HPDE6-E6E7 (cell line): ENCODE results near the gene XPNPEP1.

ENCODE experiments used
- DNase-seq: peaks from one replicate; pipeline ENCODE4 v3.0.0; 2011; ENCODE audit warnings: missing footprints; ENCODE audit errors: extremely low spot score

Gene XPNPEP1

DNA sequence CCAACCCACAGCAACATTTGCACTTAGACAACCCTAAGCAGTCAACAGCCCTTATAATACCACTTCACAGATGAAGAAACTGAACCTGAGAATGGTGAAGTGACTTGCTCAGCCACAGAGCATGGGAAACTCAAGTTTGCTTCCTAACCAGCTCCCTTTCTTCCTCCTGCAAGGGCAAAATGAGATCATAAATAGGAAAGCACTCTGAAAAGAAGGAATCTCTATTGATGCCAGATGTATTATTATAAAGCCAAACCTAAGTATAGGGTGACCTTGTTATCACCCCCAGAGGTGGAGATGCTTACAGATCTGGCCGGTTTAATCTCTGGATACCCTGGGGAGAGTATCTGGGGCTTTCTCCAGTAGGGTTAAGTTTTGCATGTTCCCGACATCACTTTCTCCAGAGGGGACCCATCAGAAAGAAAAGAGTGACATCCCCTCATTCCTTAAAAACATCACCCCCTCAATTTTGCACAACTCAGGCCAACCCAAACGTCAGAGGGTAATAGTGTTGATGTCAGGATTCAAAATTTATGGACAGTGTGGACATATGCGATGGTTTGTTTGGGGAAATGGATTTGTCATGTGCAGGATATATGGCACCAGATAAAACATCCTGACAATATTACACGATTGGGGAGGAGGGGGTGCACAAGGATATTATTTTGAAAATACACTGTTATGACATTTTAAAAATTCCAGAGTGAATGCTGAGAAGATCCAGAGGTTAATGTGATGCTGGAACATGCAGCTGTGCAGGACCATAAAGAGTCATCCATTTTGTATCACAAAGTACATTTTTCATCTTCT, 24.0 kb upstream of the XPNPEP1 start:
- no peak for DNase-seq

DNA sequence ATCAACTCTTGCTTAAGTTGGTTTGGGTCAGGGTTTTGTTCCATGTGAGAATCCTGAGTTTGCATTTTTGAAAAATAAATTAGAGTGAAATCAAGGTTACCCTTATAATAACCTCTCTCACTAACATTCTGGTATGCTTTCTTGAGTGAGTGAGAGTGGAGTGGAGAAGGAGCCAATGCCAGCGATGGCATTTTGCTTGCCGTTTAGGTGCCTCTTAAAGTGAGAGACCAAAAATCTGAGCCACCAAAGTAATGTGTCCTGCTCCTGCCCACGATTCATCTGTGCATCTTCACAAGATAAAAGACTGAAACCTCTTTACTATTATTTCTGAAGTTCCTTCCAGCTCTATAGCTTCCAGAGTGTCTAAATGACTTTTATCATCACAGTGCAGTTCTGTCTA, 23.4 kb upstream of the XPNPEP1 start:
- DNase-seq = no peak

DNA sequence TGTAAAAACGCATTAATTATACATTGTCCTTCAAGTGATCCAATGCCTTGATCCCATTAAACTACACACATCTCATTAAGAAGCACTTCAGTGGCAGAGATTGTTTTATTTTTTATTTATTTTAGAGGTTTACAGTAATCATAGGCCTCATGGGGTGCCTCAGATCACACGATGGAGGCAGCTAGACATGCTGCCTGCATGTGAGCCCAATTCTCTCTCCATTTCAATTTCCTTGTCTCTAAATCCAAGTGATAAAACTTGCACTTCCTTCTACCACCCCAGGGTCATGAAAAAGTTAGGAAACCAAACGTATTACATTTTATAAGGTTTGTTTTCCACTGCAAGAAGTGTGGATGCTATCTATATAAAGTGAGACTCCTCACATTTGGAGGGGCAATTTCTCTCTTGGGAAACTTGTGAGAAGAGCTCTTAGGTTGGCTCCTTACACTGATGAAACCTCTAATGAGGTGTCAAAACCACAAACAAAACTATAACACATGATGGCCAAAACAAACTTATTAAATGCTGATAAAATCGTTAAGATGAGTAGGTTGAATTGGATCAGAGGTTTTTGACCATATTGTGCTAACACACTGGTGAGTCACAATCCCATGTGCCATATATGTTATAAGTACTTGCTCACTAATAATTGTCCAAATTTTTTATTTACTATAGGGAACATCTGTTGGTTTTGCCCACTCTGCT, 22.3 kb upstream of the XPNPEP1 start:
- no peak for DNase-seq

DNA sequence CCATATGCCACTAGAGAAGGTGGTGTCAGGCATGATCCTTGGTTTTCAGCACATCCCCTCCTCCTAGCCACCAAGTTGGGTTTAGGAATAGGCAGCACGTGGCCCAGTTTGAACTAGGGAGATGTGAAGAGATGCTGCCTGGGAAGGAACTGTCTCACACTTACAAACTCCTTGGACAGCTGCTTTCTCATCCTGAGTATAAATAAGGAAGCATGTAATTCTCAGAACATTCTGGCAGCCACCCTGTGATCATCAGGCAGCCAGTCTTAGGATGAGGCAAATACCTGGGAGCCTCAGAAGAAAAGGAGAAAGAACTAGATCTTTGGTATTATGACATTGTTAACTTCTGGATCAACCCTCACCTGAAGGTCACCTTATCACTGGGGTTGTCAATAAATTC, 21.3 kb upstream of the XPNPEP1 start:
- no peak for DNase-seq

DNA sequence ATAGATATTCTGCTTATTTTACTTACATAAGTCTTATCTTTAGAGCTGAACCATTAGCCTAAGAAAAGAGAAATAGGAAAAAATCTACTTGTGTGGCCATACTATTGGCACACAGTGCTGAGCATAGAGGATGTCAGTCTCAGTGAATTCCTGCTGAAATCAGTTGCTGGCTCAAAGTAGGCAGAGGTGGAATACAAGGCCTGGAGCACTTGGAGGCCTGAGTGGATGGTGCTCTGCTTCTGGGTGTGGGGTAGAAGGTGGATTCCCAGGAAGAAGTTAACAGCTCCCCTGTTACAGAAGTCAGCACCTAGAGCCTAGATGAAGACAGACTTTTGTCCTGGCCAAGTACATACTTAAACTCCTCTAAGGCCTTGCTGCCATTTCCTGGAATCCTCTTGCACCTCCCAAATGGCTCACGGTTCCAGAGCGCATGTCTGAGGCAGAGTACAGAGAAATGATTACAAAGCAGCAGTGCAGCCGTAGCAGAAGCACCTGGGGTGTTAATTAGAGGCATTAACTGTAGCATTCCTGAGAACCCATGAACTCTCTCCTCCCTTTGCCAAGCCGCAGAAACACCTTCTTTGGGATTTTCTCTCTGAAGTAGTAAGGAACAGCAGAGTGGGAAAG, 18.0 kb upstream of the XPNPEP1 start:
- no peak for DNase-seq

DNA sequence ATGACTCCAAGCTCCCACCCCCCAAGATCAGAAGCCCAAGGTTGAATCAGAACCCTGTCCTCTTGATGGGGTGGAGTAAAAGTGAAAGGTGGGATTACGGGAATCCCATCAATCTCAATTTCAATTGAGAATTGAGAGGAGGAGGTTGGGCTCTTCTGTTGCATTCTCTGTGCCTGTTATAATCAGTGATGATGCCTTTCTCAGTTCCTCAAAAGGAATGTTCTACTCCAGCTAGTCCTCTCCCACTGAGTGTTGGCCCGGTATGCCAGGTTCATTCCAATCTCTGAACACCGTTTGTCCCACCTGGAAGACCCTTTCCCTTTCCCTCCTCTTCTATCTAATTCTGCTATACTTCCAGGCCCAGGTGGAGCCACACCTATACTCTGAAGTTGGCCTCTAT, 17.2 kb upstream of the XPNPEP1 start:
- DNase-seq = no peak

DNA sequence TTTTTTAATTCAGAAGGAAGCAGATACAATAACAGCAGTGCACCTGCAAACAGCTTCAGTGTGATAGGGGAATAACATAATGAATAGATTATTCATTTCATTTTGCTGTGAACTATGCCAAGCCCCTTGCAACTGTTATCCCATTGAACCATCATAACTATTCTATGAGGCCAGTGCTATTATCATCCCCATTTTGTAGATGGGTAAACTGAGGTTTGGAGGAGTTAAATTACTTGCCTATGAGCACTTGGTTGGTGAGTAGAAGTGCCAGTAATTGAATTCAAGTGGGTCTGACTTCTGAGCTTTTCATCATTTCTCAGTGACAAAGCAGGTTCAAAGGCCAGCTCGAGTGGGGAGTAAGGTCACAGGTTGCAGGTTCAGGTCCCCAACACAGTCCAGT, 16.8 kb upstream of the XPNPEP1 start:
- no peak for DNase-seq

DNA sequence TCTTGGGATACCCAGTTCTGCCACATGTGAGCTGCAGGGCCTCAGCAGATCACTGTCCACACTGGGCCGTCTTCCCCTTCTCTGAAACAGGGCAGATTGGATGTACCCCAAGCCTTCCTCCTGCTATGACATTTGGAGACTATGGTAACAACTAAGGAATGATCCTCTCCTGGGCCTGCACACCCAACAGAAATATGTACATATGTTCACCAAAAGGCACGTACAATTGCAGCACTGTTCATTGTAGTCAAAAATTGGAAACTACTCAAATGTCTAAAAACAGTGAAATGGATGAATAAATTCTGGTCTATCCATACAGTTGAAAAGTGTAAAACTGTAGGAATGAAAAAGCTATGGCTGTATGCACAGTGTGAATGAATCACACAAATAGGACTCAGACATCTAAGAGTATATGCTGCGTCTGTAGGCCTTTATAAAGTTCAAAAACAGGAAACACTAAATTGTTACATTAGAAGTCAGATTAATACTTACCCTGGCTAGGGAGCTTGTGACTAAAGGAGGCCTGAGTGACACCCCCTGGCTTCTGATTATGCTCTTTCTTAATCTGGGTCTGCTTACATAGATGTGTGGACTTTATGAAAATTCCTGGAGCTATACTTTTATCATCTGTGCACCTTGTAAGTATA, 16.1 kb upstream of the XPNPEP1 start:
- no peak for DNase-seq

DNA sequence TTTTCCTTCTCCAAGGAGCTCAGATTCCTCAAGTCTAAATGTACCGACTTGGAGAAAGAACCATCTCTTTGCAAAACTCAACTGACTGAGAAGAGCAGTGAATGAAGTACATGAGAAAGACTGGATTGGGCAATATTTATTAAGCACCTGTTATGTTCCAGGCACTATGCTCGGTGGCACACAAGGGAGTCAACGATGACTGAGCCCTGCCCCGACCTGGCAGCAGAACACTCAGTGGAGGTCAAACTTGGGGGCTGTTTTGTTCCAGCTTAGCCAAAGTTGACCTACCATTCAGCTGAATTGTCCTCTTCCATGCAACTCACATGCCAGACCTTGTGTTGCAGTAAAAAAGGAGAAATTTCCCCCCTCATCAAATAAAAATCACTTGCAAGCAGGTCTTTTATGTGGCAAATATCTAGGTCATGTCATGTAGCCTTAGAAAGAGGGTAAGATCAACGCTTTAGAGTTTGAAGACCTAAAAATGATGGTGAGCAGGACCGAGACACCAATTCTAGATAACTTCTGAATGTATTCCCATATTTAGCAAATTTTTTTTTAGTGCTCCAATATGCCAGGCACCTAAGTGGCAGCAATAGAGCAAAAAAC, 14.3 kb upstream of the XPNPEP1 start:
- no peak for DNase-seq

DNA sequence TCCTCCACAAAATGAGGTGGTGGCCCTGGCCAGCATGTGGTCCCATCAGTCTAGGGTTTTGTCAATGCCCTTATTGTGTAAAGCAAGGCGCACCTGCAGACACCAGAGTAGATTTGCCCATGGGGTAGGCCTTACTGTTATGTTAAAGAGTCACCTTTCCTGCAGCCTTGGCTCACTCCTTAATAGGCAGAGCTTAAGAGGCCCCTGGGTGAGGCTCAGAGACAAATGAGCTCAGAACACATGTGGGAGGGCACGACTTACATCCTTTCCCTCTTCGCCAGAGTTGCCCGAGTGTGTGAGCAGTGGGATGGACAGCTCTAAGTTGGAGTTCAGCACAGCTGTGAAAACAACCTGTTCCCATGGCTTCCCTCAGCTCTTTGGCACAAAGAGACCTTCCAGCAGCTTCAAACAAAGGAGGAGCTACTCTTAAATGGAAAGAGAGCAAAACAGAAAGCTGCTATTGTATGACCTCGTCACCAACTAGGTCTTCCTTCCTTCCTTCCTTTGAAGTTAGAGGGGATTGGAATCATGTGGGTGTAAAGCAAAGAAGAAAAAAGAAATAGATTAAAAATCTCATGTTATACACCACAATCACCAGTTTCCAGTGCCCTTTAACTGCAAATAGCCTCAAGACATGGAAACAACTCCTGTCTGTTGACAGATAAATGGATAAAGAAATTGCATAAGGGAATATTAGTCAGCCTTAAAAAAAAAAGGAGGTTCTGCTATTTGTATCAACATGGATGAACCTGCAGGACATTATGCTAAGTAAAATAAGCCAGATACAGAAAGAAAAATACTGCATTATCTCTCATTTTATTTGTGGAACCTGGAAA, 11.9 kb upstream of the XPNPEP1 start:
- no peak for DNase-seq

DNA sequence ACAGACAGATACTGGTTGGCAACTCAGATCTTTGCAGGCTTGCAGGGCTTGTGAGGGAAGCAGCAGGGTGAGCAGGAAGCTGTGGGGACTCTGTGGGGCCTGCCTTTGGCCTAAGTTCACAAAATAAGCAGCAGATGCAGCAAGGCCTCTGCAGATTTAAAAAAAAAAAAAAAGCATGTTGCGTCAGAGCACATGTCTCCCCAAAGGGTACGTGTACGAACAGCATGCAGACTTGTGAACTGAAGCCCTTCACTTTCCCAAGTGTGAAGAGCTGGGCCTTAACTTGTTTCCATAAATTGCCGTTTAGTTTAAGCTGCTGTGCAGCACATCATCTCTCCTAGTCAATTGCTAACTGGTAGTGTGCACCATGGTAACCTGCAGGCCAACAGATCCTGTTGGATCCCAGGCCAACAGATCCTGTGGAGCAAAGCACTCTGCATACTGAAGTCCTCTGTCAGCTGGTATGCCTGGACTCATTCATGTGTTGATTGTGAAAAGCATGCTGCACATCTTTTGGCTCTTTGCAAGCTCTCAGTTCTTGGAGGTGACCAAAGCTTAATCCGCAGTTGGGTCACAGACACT, 10.8 kb upstream of the XPNPEP1 start:
- no peak for DNase-seq

DNA sequence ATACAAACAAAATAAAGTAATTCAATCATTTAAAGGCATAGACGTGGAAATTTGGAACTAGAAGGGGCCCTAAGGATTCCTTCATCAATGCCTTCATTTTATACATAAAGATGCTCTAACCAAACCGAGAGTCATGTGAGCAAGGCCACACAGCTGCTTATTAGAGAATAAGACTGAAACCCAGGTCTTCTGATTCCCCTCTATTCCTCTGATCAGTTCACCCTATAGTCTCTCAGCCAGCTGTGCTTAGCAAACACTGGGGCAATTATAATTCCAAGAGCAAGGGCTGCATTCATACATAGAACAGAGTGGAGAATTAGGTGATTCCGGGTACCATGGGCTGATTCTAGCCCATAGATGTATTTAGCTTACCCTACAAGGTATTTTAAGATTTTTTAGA, 9.7 kb upstream of the XPNPEP1 start:
- no peak for DNase-seq

DNA sequence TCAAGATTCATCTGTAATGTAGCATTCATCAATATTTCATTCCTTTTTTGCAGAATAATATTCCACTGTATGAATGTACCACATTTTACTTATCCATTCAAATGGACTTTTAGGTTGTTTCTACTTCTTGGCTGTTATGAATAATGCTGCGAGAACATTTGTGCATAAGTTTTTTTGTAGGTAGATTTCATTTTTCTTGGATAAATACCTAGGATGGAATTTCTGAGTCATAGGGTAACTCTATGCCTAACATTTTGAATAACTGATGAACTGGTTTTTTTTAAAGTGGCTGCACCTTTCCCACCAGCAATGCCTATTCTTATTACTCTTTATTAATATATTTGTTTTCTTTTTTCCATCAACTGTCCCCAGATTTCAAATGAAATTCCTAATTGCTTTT, 9.1 kb upstream of the XPNPEP1 start:
- no peak for DNase-seq

DNA sequence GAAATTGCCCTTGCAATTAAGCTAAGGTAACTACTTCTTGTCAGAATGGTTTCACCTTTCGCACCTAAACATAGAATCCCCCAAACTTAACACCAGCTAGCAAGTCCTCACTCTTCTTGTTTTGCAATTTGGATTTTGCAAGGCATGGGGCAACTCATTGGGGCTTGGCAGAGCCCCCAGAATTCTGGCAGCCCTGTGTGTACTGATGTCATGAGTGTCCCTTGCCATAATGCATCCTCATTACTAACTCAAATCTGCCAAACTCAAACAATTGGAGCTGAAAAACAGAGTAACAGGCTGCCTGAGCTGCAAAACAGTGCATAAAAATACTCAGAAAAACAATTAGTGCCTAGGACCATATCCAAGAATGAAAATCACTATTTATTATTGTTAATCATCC, 7.9 kb upstream of the XPNPEP1 start:
- no peak for DNase-seq

DNA sequence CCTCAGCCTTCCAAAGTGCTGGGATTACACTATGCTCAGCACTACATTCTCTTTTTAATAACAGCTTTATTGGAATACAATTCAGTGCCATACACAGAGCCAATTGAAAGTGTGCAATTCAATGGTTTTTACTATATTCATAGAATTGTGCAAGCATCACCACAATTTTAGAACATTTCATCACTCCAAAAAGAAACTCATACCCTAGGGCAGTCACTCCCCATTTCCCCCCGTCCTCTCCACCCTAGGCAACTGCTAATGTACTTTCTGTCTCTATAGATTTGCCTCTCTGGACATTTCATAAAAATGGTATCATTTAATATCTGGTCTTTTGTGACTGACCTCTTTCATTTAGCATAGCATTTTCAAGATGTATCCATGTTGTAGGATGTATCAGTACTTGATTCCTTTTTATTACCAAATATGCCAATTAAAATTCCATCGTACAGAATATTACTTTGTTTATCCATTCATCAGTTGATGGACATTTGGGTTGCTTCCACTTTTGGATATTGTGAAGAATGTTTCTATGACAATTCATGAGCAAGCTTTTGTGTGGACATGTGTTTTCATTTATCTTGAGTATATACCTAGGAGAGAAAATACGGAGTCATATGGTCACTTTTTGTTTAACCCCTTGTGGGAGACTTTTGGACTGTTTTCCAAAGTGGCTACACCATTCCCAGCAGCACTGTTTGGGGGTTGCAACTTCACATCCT, 6.3 kb upstream of the XPNPEP1 start:
- DNase-seq = no peak

DNA sequence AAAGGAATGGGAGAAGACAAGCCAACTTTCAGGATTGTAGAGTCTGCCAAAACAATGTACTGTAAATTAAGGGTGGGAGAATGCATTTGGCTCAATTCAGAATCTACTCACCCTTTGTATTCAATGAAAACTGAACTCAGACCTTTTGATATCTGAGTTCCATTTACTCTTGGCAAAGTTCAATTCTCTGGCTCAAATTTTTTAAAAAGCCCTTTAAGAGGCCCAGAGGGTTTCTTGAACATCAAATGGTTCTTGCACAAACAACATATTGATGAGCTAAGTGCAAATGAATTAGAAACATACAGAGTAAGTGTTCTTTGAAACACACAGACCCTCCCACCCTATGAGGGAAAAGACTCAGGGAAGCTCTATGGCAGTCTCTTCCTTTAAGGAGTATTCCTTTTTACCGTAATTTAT, 5.2 kb upstream of the XPNPEP1 start:
- no peak for DNase-seq

DNA sequence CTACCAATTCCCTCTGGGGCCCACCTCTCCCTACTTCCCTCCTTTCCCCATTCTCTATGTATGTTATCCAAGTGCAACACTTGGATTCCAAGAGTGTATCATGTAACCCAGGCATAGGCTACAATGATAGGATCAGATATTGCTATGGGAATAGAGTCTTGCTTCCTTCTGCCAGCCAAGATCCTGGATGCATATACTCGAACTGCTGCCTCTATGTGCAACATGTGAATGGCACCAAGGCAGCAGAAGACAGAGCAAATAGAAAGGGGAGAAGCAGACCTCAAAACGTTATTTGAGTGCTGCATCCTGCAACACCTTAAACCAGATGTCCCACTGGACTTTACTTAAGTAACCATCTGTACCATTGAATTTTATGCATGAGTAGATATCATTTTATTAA, 3.5 kb upstream of the XPNPEP1 start:
- DNase-seq = no peak

DNA sequence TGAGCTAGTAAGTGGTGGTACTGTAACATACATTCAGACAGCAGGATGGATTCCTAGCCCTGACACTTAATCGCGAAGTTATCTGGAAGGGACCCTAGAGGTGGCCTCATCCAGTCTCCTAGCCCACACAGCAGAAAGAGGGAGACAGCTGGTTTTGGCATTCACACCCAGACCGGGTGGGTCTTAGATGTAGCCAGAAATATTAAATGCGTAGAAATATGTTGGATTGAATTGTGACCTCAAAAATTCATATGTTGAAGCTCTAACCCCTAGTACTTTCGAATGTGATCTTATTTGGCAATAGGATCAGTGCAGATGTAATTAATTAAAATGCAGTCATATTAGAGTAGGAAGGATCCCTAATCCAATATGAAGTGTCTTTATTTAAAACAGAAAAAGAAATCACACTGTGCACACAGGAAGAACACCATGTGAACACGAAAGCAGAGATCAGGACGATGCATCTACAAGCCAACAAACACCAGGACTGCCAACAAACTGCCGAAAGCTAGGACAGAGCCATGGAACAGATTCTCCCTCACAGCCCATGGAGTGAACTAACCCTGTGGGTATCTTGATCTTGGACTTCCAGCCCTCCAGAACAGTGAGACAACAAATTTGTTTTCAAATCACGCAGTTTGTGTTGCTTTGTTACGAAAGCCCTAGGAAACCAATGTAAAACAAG, 2.9 kb upstream of the XPNPEP1 start:
- no peak for DNase-seq

DNA sequence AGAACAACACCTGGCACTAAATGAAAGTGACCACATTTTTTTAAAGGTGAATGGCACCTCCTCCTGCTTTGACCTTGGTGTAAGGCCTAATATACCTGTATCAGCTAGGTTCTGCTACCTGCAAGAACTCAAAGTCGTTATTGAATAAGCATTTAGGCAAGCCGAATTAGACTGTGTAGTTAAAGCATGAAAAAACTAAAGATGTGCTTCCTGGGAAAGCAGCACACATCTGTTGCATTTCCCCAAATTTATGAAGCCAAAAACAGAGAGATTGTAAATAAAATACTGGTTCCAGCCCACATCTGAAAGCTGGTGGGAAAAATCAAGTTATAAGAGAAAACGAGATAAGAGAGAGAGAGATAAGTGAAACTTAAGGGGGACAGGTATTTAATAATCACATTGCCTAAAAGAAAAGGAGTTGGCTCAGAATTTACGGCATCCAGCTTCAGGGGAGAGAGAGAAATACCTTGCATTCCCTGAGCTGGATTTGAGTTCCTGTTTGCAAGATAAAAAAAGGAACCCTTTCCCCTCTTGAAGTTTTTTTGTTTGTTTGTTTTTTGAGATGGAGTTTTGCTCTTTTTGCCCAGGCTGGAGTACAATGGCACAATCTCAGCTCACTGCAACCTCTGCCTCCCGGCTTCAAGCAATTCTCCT, 1.8 kb upstream of the XPNPEP1 start:
- DNase-seq = no peak
